ENCODE results near the gene PPTC7. TPM values are rescaled to one million over a fixed set of nuclear protein-coding genes. Genes with fewer than 3 reads are reported as not detected.

Gene PPTC7
- total and polyA plus RNA-seq, 2 experiments from 2014 or later: 2.4 to 3.4 TPM

GRCh38 chr12:110498984-110499706, 84.0 kb downstream of the PPTC7 start:
- peak; percentile 69 for DNase-seq
- peaks cover 26% of the 10 kb centered on the region for H3K4me1 ChIP-seq (ENCODE audit: insufficient read depth)
- H3K9ac ChIP-seq: 0 out of 2 replicates have a peak overlapping the region, but pooled peaks have one; percentile 4
- no peaks in the 10 kb centered on the region for H3K9me2 ChIP-seq (ENCODE audit: insufficient read depth)
- H3K27me3 ChIP-seq (replicated peaks; ENCODE audit: insufficient read depth): no peaks in the 10 kb centered on the region
- H3K9me3 ChIP-seq (ENCODE audit: low read depth): no peaks in the 10 kb centered on the region
- in situ Hi-C loops (cut with MboI): no loop called here
- peaks cover 25% of the 10 kb centered on the region for H3K36me3 ChIP-seq (ENCODE audit: low read depth)
- H3K27ac ChIP-seq: peak overlapping the region; percentile 46
- H3F3A ChIP-seq (ENCODE audit: insufficient read depth): peaks cover 39% of the 10 kb centered on the region
- H3K4me3 ChIP-seq: peak overlapping the region; percentile 32
- H3K4me2 ChIP-seq (ENCODE audit: unreplicated experiment): peak overlapping the region; percentile 31
- H4K20me1 ChIP-seq (ENCODE audit: insufficient read depth): no peaks in the 10 kb centered on the region
- WGBS, 2 experiments (ENCODE audit: low coverage in 1 of 2, low lambda C conversion rate in 2 of 2, missing lambda C conversion rate in 2 of 2): 12 to 17% methylated on average over 4 of the region's 4 CpGs
- TF ChIP-seq EZH2phosphoT487 (IDR thresholded peaks at IDR 0.05; ENCODE audit: insufficient read depth, low read depth) (0 out of 2 replicates have a peak, but pooled peaks have one; percentile 57), EZH2 (IDR thresholded peaks at IDR 0.05; ENCODE audit: insufficient read depth, poor library complexity, severe bottlenecking) (no peak)
- no peak overlapping the region for H2AFZ ChIP-seq
- H3K79me2 ChIP-seq (ENCODE audit: insufficient read depth): peaks cover 70% of the 10 kb centered on the region

Small RNA genes lying within 50 kb of the gene (small RNA-seq; reads per million reads assigned to genes)
- gene RF00278 (ENCODE audit: low read depth, low replicate concordance) (not detected), gene RN7SL387P (ENCODE audit: low read depth, low replicate concordance) (not detected)

Other genes with a start within 250 kb of the PPTC7 start
- 46.5 and 50.2 TPM in 2 replicates for gene ANAPC7, start 179.6 kb downstream of the PPTC7 start, total RNA-seq (2014; rRNA removed; shearing (Covaris generic))
- 35.5 and 38.7 TPM in 2 replicates for gene ANAPC7, start 179.6 kb downstream of the PPTC7 start, polyA plus RNA-seq (2016; fragmentation: Nextera tagmentation; extraction: Ambion mirVana)
- gene ARPC3, start 133.0 kb downstream of the PPTC7 start, total RNA-seq (2014; rRNA removed; shearing (Covaris generic)): 552 and 686 TPM in 2 replicates
- 503 and 511 TPM in 2 replicates for gene ARPC3, start 133.0 kb downstream of the PPTC7 start, polyA plus RNA-seq (2016; fragmentation: Nextera tagmentation; extraction: Ambion mirVana)
- gene GPN3, start 115.1 kb downstream of the PPTC7 start, total RNA-seq (2014; rRNA removed; shearing (Covaris generic)): 18.4 and 33.4 TPM in 2 replicates
- gene GPN3, start 115.1 kb downstream of the PPTC7 start, polyA plus RNA-seq (2016; fragmentation: Nextera tagmentation; extraction: Ambion mirVana): 43.5 and 47.4 TPM in 2 replicates
- gene FAM216A, start 114.5 kb downstream of the PPTC7 start, total RNA-seq (2014; rRNA removed; shearing (Covaris generic)): 11.5 and 18.1 TPM in 2 replicates
- gene FAM216A, start 114.5 kb downstream of the PPTC7 start, polyA plus RNA-seq (2016; fragmentation: Nextera tagmentation; extraction: Ambion mirVana): 25.2 and 25.8 TPM in 2 replicates
- 61.2 and 72.3 TPM in 2 replicates for gene VPS29, start 81.2 kb downstream of the PPTC7 start, total RNA-seq (2014; rRNA removed; shearing (Covaris generic))
- gene VPS29, start 81.2 kb downstream of the PPTC7 start, polyA plus RNA-seq (2016; fragmentation: Nextera tagmentation; extraction: Ambion mirVana): 202 and 206 TPM in 2 replicates
- 0.13 and 0.97 TPM in 2 replicates for gene RAD9B, start 81.0 kb downstream of the PPTC7 start, total RNA-seq (2014; rRNA removed; shearing (Covaris generic))
- 0.19 and 0.22 TPM in 2 replicates for gene RAD9B, start 81.0 kb downstream of the PPTC7 start, polyA plus RNA-seq (2016; fragmentation: Nextera tagmentation; extraction: Ambion mirVana)
- 34.4 and 44.3 TPM in 2 replicates for gene TCTN1, start 30.8 kb upstream of the PPTC7 start, total RNA-seq (2014; rRNA removed; shearing (Covaris generic))
- gene TCTN1, start 30.8 kb upstream of the PPTC7 start, polyA plus RNA-seq (2016; fragmentation: Nextera tagmentation; extraction: Ambion mirVana): 58.1 and 65.2 TPM in 2 replicates
- gene HVCN1, start 105.8 kb upstream of the PPTC7 start, total RNA-seq (2014; rRNA removed; shearing (Covaris generic)): 4.1 and 7.6 TPM in 2 replicates
- 3.0 and 3.1 TPM in 2 replicates for gene HVCN1, start 105.8 kb upstream of the PPTC7 start, polyA plus RNA-seq (2016; fragmentation: Nextera tagmentation; extraction: Ambion mirVana)
- gene PPP1CC, start 159.6 kb upstream of the PPTC7 start, total RNA-seq (2014; rRNA removed; shearing (Covaris generic)): 110 and 116 TPM in 2 replicates
- gene PPP1CC, start 159.6 kb upstream of the PPTC7 start, polyA plus RNA-seq (2016; fragmentation: Nextera tagmentation; extraction: Ambion mirVana): 37.4 and 41.8 TPM in 2 replicates